Measurements from ENCODE around the gene GRM3.

- TF ChIP-seq POLR2A (IDR thresholded peaks at IDR 0.05; ENCODE audit: low read length) (no peak), GATA1 (IDR thresholded peaks at IDR 0.05; ENCODE audit: low read depth, low read length) (no peak)
These were observed 257.2 kb downstream of the GRM3 start for GRCh38 chr7:86900886-86901285.
